ENCODE results near the gene CD69.
A peak's percentile ranks its signal among the peaks of the same experiment; 100 is the strongest.

CD69 gene

GRCh38 chr12:9797722-9798619 is 37.3 kb upstream of the CD69 start:
- TF ChIP-seq, protein P1, sequence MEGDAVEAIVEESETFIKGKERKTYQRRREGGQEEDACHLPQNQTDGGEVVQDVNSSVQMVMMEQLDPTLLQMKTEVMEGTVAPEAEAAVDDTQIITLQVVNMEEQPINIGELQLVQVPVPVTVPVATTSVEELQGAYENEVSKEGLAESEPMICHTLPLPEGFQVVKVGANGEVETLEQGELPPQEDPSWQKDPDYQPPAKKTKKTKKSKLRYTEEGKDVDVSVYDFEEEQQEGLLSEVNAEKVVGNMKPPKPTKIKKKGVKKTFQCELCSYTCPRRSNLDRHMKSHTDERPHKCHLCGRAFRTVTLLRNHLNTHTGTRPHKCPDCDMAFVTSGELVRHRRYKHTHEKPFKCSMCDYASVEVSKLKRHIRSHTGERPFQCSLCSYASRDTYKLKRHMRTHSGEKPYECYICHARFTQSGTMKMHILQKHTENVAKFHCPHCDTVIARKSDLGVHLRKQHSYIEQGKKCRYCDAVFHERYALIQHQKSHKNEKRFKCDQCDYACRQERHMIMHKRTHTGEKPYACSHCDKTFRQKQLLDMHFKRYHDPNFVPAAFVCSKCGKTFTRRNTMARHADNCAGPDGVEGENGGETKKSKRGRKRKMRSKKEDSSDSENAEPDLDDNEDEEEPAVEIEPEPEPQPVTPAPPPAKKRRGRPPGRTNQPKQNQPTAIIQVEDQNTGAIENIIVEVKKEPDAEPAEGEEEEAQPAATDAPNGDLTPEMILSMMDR (conservative IDR thresholded peaks at IDR 0.05): peak; percentile 84
- no peak overlapping the region for H3K27ac ChIP-seq

GRCh38 chr12:9796971-9797370 is 36.3 kb upstream of the CD69 start:
- TF ChIP-seq, protein P1 (conservative IDR thresholded peaks at IDR 0.05): no peak
- no peak overlapping the region for H3K27ac ChIP-seq

DNA sequence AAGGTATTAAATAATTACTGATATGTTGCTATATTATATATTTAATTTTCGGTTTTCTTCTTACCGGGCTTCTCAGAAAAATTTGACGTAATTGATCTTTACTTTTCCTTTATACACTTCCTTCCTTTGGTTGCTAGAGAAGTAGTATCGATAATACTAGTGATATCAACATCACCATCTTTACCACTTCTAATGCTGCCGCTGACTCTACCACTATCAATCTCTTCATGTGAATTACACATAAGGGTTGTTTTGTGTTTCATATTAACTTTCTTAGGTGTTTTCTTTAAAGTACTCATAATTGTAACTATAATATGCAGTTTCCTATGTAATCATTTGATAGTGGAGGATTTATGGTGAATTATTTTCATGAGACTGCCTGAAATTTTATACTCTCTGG is 35.6 kb upstream of the CD69 start:
- TF ChIP-seq, protein P1 (conservative IDR thresholded peaks at IDR 0.05): no peak
- no peak overlapping the region for H3K27ac ChIP-seq

- TF ChIP-seq, protein P1 (conservative IDR thresholded peaks at IDR 0.05): no peak
- no peak overlapping the region for H3K27ac ChIP-seq
These were observed 35.2 kb upstream of the CD69 start for GRCh38 chr12:9795945-9796344.

DNA sequence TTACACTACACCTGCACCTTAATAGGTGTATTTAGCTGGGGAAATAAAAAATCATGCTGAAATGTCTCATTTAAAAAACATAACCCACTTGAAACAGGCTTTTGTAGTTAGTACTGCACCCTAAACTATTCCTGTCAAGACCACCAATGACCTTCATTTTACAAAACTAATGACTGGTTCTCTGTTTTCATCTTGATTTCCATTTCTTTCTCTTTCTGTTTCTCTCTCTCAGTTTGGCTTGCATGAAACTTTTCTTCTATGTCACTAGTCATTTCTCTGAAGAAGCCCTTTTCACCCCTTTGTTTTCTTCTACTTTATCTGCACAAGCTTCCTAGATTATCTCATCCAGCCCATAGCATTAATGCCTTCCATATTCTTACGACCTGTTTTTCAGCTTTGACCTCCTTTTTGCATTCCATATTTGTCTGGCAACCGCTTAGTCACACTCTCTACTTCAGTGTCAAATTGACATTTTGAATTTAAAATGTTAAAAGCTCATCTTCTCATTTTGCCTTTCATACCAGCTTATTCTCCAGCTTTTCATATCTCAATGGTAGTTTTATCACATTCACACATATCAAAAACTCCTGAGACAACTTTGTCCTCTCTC is 33.9 kb upstream of the CD69 start:
- TF ChIP-seq, protein P1 (conservative IDR thresholded peaks at IDR 0.05): no peak

DNA sequence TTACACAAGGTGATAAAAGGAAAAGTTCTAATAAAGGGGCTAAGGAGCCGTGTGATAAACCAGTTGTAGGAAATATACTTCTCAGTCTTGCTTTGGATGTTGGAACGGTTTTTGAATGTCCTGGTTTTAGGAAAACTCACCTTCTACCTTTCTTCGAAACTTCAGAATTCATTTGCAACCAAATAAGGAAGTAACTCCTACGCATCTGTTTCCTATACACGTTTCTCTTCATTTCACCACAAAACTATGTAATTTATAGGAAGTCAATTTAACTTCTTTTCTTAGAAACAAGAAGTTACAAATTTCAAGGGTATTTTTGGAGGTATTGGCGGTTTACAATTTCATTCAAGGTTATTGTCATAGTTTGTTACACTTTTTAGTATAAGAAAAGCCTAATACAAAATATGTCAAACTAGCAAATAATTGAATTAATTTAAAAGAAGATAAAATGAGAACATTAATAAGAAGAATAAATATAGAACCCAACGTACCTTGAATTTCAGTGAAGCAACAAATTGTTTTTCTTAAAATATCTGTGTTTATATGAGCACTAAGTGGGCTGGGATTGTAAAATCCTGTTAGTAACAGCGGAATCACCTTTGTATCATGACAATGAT is 33.2 kb upstream of the CD69 start:
- TF ChIP-seq, protein P1 (conservative IDR thresholded peaks at IDR 0.05): no peak
- no peak overlapping the region for H3K27ac ChIP-seq

More for the DNA sequence above, 33.9 kb upstream of the CD69 start:
- H3K27ac ChIP-seq: no peak overlapping the region

GRCh38 chr12:9792961-9793617 is 32.4 kb upstream of the CD69 start:
- no peak overlapping the region for H3K27ac ChIP-seq
- TF ChIP-seq, protein P1 (conservative IDR thresholded peaks at IDR 0.05): no peak
